H1 (cell line): ENCODE measurements around the gene MRPL3. TPM values are rescaled to one million over a fixed set of nuclear protein-coding genes. Genes with fewer than 3 reads are reported as not detected.

Source experiments
- CTCF ChIA-PET: fragments of 300-600 bp; sonication (Branson Sonifier 250); formaldehyde crosslinking; loops from one replicate; lab custom pipeline; 2021; ENCODE audit not compliant: partially characterized antibody; lab: Charles Lee
- POLR2A ChIA-PET: fragments of 300-600 bp; sonication (Branson Sonifier 250); formaldehyde crosslinking; loops from one replicate; lab custom pipeline; 2021; ENCODE audit warnings: inconsistent platforms; ENCODE audit not compliant: partially characterized antibody; lab: Charles Lee
- DNase-seq, 2 experiments: peaks; one replicate each; pipeline versions ENCODE4 v3.0.0 to v3.0.0-alpha.2; 2010 to 2022; ENCODE audit warnings: low spot score in 2 of 2, low read depth in 1 of 2, mixed read lengths in 1 of 2
- FAIRE-seq: peaks from 2 replicates; lab custom pipeline; 2011; peaks lifted over from hg19 to GRCh38; lab: Jason Lieb, UNC
- H2AFZ ChIP-seq: 2 replicates; pipeline ENCODE4 v1.8.1; 2012; ENCODE audit warnings: low read length, inconsistent platforms
- H2AK5ac ChIP-seq: 2 replicates; pipeline ENCODE4 v1.6.1; 2013; ENCODE audit warnings: low read depth, low read length
- H2BK120ac ChIP-seq: replicated peaks from 2 replicates; pipeline ENCODE3; 2013; ENCODE audit warnings: low read depth, low read length, inconsistent platforms
- H2BK12ac ChIP-seq: 2 replicates; pipeline ENCODE4 v1.6.1; 2013; ENCODE audit warnings: low read depth, low read length
- H2BK15ac ChIP-seq: 2 replicates; pipeline ENCODE4 v1.6.1; 2013; ENCODE audit warnings: low read length
- H2BK20ac ChIP-seq: 2 replicates; pipeline ENCODE4 v1.6.1; 2013; ENCODE audit warnings: low read length
- H2BK5ac ChIP-seq: 2 replicates; pipeline ENCODE4 v1.6.1; 2013; ENCODE audit warnings: low read depth, low read length
- H3K14ac ChIP-seq: 2 replicates; pipeline ENCODE4 v1.6.1; 2013; ENCODE audit warnings: inconsistent platforms; ENCODE audit not compliant: insufficient read length
- H3K18ac ChIP-seq: 2 replicates; pipeline ENCODE4 v1.6.1; 2013; ENCODE audit warnings: low read length; ENCODE audit errors: extremely low read depth
- H3K23ac ChIP-seq: 2 replicates; pipeline ENCODE4 v1.6.1; 2013; ENCODE audit warnings: inconsistent platforms; ENCODE audit not compliant: insufficient read length
- H3K23me2 ChIP-seq: 2 replicates; pipeline ENCODE4 v1.6.1; 2013; ENCODE audit warnings: low read depth, low read length
- H3K27ac ChIP-seq: 2 replicates; pipeline ENCODE4 v1.6.1; 2011; ENCODE audit warnings: low read depth, low read length, inconsistent platforms
- H3K27me3 ChIP-seq, 4 experiments: replicated peaks in 1 of 4; 1 replicate in 1 of 4; 2 replicates in 3 of 4; pipeline versions ENCODE4 v1.6.1 to v1.8.1; 2011 to 2013; ENCODE audit warnings: low read length in 3 of 4, mild to moderate bottlenecking in 3 of 4, inconsistent platforms in 2 of 4, mixed read lengths in 2 of 4, moderate library complexity in 1 of 4; ENCODE audit not compliant: control insufficient read depth in 3 of 4, insufficient read depth in 3 of 4; ENCODE audit errors: extremely low read depth in 1 of 4
- H3K36me3 ChIP-seq, 4 experiments: 2 replicates each; pipeline versions ENCODE4 v1.6.1 to v1.8.1; 2011 to 2013; ENCODE audit warnings: mild to moderate bottlenecking in 4 of 4, low read length in 3 of 4, moderate library complexity in 2 of 4, control low read depth in 1 of 4, inconsistent platforms in 1 of 4; ENCODE audit not compliant: insufficient read depth in 4 of 4, control insufficient read depth in 2 of 4
- H3K4ac ChIP-seq: replicated peaks from 2 replicates; pipeline ENCODE3; 2013; ENCODE audit warnings: low read length, low read depth, mixed read lengths, inconsistent platforms; ENCODE audit not compliant: insufficient read length
- H3K4me1 ChIP-seq, 4 experiments: replicated peaks in 1 of 4; 1 replicate in 1 of 4; 2 replicates in 3 of 4; pipeline versions ENCODE4 v1.6.1 to v1.8.1; 2011 to 2013; ENCODE audit warnings: low read length in 3 of 4, inconsistent platforms in 2 of 4, mixed read lengths in 1 of 4; ENCODE audit not compliant: insufficient read depth in 4 of 4, control insufficient read depth in 3 of 4
- H3K4me2 ChIP-seq, 2 experiments: 2 replicates each; pipeline versions ENCODE4 v1.6.1 to v1.8.1; 2011 to 2013; ENCODE audit warnings: low read depth in 2 of 2, low read length in 2 of 2, control low read depth in 1 of 2, inconsistent platforms in 1 of 2, mild to moderate bottlenecking in 1 of 2; ENCODE audit not compliant: insufficient read depth in 1 of 2
- H3K4me3 ChIP-seq, 4 experiments: fragments of 200-600, 300-600 bp in 1 of 4; sonication (generic), shearing (Covaris generic), sonication (Bioruptor Twin) in 1 of 4; 2 replicates each; pipeline versions ENCODE4 v1.5.1 to v1.8.1; 2011 to 2016; ENCODE audit warnings: low read length in 4 of 4, low read depth in 3 of 4, control low read depth in 2 of 4, inconsistent platforms in 2 of 4, mild to moderate bottlenecking in 2 of 4, mixed read lengths in 1 of 4, moderate library complexity in 1 of 4; ENCODE audit not compliant: insufficient read depth in 2 of 4; ENCODE audit errors: extremely low read depth in 1 of 4
- H3K56ac ChIP-seq: replicated peaks from 2 replicates; pipeline ENCODE3; 2013; ENCODE audit warnings: low read depth, mild to moderate bottlenecking, mixed read lengths, low read length, inconsistent platforms; ENCODE audit not compliant: insufficient read length
- H3K79me1 ChIP-seq: 2 replicates; pipeline ENCODE4 v1.6.1; 2013; ENCODE audit warnings: low read depth, low read length, control low read depth
- H3K79me2 ChIP-seq, 2 experiments: 2 replicates each; pipeline versions ENCODE4 v1.6.1 to v1.8.1; 2012 to 2013; ENCODE audit warnings: low read length in 2 of 2, mild to moderate bottlenecking in 2 of 2, inconsistent platforms in 1 of 2; ENCODE audit not compliant: insufficient read depth in 2 of 2, control insufficient read depth in 1 of 2
- H3K9ac ChIP-seq, 4 experiments: replicated peaks in 1 of 4; 1 replicate in 1 of 4; 2 replicates in 3 of 4; pipeline versions ENCODE4 v1.6.1 to v1.8.1; 2011 to 2013; ENCODE audit warnings: low read depth in 3 of 4, low read length in 3 of 4, control low read depth in 2 of 4, mild to moderate bottlenecking in 2 of 4, moderate library complexity in 2 of 4, inconsistent platforms in 1 of 4; ENCODE audit errors: extremely low read depth in 1 of 4
- H3K9me3 ChIP-seq, 2 experiments: 2 replicates each; pipeline versions ENCODE4 v1.6.1 to v1.8.1; 2012 to 2013; ENCODE audit warnings: mild to moderate bottlenecking in 2 of 2, moderate library complexity in 2 of 2, control low read depth in 1 of 2, inconsistent platforms in 1 of 2, low read depth in 1 of 2, low read length in 1 of 2, mixed read lengths in 1 of 2; ENCODE audit not compliant: insufficient read depth in 2 of 2
- H4K20me1 ChIP-seq, 2 experiments: replicated peaks in 1 of 2; 2 replicates each; pipeline versions ENCODE3 to v1.8.1; 2011 to 2013; ENCODE audit warnings: inconsistent platforms in 2 of 2, low read length in 2 of 2, mild to moderate bottlenecking in 1 of 2; ENCODE audit not compliant: insufficient read depth in 2 of 2, control insufficient read depth in 1 of 2
- H4K5ac ChIP-seq: 2 replicates; pipeline ENCODE4 v1.6.1; 2013; ENCODE audit warnings: low read length, low read depth, mixed read lengths, inconsistent platforms; ENCODE audit not compliant: insufficient read length
- H4K8ac ChIP-seq: 2 replicates; pipeline ENCODE4 v1.8.0; 2013; ENCODE audit warnings: mild to moderate bottlenecking, moderate library complexity, low read length, inconsistent platforms; ENCODE audit not compliant: insufficient read depth; ENCODE audit errors: extremely low read depth
- H4K91ac ChIP-seq: replicated peaks from 2 replicates; pipeline ENCODE3; 2013; ENCODE audit warnings: low read length, mixed read lengths, inconsistent platforms; ENCODE audit not compliant: insufficient read length
- ASH2L ChIP-seq: fragments of 200-600, 300-600 bp; sonication (generic); IDR thresholded peaks from one replicate; pipeline ENCODE4 v1.7.1; 2017; ENCODE audit warnings: low read length
- BCL11A ChIP-seq, 2 experiments: IDR thresholded peaks; one replicate each; pipeline ENCODE4 v1.6.1; 2011; ENCODE audit warnings: low read depth in 2 of 2, low read length in 2 of 2, mild to moderate bottlenecking in 2 of 2
- CBX5 ChIP-seq: fragments of 300-800, 300-1000 bp; sonication (generic); IDR thresholded peaks from 2 replicates; pipeline ENCODE4 v1.7.1; 2016; ENCODE audit warnings: antibody characterized with exemption, low read length, low read depth
- CEBPB ChIP-seq: IDR thresholded peaks from 2 replicates; pipeline ENCODE4 v1.6.1; 2012; ENCODE audit warnings: low read depth, low read length
- HDAC6 ChIP-seq: IDR thresholded peaks from one replicate; pipeline ENCODE4 v1.7.1; 2012; ENCODE audit warnings: low read depth, mild to moderate bottlenecking, inconsistent platforms, low read length, moderate library complexity
- RBBP5 ChIP-seq: IDR thresholded peaks from 2 replicates; pipeline ENCODE4 v1.7.1; 2012; ENCODE audit warnings: low read depth, mild to moderate bottlenecking, inconsistent platforms, low read length, moderate library complexity, borderline replicate concordance
- WGBS, 2 experiments: shearing (Covaris generic) in 1 of 2; methylation state at CpG; one replicate each; pipeline versions ENCODE4 v1.1.6 to v1.1.7; 2013 to 2015; ENCODE audit warnings: low lambda C conversion rate in 2 of 2, mixed read lengths in 2 of 2, inconsistent platforms in 1 of 2, low coverage in 1 of 2, missing lambda C conversion rate in 1 of 2; ENCODE audit not compliant: insufficient replicate concordance in 2 of 2, insufficient coverage in 1 of 2, insufficient read length in 1 of 2; ENCODE audit errors: extremely low coverage in 1 of 2, missing lambda C conversion rate in 1 of 2; 5-methylcytosine and 5-hydroxymethylcytosine counted together
- polyA plus RNA-seq, 7 experiments: library from polyadenylated mRNA; depleted of rRNA in 3 of 7; stranded (reverse) in 5 of 7; unstranded in 2 of 7; fragments of >200 nt in 5 of 7; fragments of 200-250 nt in 2 of 7; gene quantifications; 1 replicate in 5 of 7; 2 replicates in 1 of 7; 4 replicates in 1 of 7; pipeline versions ENCODE4 v1.2.1 to v1.2.3, GENCODE V29; 2011 to 2013; ENCODE audit warnings: missing spikeins in 2 of 7, mixed read lengths in 2 of 7
- total RNA-seq: library from RNA; stranded (reverse); fragmentation: NEBNext Ultra II Directional; extraction: Animal tissue kit (Norgen Biotek cat#: 25700); gene quantifications from 2 replicates; pipeline ENCODE4 v1.2.1, GENCODE V29; 2021

MRPL3 gene
- total and polyA plus RNA-seq, 2 of the 8 experiments (the other 6 are each of a cell fraction or from before 2014, with no cell fraction given) = 164 to 175 TPM

- POLR2A ChIA-PET = no interaction called here
- H3K4me3 ChIP-seq = no peak overlapping the region
- H3K36me3 ChIP-seq = no peaks in the 10 kb centered on the region
- no peak overlapping the region for H2BK5ac ChIP-seq
- H4K20me1 ChIP-seq = no peaks in the 10 kb centered on the region
- H4K91ac ChIP-seq = no peak overlapping the region
- TF ChIP-seq RBBP5 = no peak
- no peak for TF ChIP-seq HDAC6
- no peak for TF ChIP-seq CEBPB
- no peak for TF ChIP-seq ASH2L
- no peak for TF ChIP-seq CBX5
- no peak for TF ChIP-seq BCL11A (IDR thresholded peaks at IDR 0.05; ENCODE audit: low read depth in 2 of 2, low read length in 2 of 2)
- H3K23ac ChIP-seq = no peak overlapping the region
- H3K79me1 ChIP-seq = no peaks in the 10 kb centered on the region
- no peaks in the 10 kb centered on the region for H3K23me2 ChIP-seq
- H2BK15ac ChIP-seq = no peak overlapping the region
- no peaks in the 10 kb centered on the region for H3K79me2 ChIP-seq
- no peak overlapping the region for H2BK20ac ChIP-seq
- DNase-seq (no peak), FAIRE-seq (no peak)
- H3K14ac ChIP-seq = no peak overlapping the region
- H2AFZ ChIP-seq = no peak overlapping the region
- H4K8ac ChIP-seq = no peak overlapping the region
- H3K18ac ChIP-seq = no peak overlapping the region
- no peak overlapping the region for H3K27ac ChIP-seq
- no peak overlapping the region for H3K9ac ChIP-seq
- H2BK12ac ChIP-seq = no peak overlapping the region
- WGBS, 2 experiments = 78% methylated on average over 1 of the region's 1 CpG; no CpG with 5 or more reads in 1 of the 2 experiments
- H3K4me1 ChIP-seq = no peaks in the 10 kb centered on the region
- H2BK120ac ChIP-seq = no peak overlapping the region
- no peak overlapping the region for H2AK5ac ChIP-seq
- CTCF ChIA-PET = interaction anchor here (0.7 kb wide), 1 partner anchor 22 kb away, joined by 3 read pairs; no protein-coding TSS in a partner anchor
- no peak overlapping the region for H3K56ac ChIP-seq
- H3K4me2 ChIP-seq = no peak overlapping the region
- no peaks in the 10 kb centered on the region for H3K27me3 ChIP-seq
- no peak overlapping the region for H3K4ac ChIP-seq
- H3K9me3 ChIP-seq = 0 out of 4 replicates have a peak, but pooled peaks cover 0 to 2% of the 10 kb centered on the region in 2 experiments
- no peak overlapping the region for H4K5ac ChIP-seq
Observed at GRCh38 chr3:131421301-131421700, 81.5 kb downstream of the MRPL3 start.
